ENCODE measurements around the gene ITPK1. TPM values are rescaled to one million over a fixed set of nuclear protein-coding genes. Genes with fewer than 3 reads are reported as not detected.

ITPK1 gene
- total RNA-seq, 2 experiments from 2014 or later = 17.8 to 34.7 TPM

DNA sequence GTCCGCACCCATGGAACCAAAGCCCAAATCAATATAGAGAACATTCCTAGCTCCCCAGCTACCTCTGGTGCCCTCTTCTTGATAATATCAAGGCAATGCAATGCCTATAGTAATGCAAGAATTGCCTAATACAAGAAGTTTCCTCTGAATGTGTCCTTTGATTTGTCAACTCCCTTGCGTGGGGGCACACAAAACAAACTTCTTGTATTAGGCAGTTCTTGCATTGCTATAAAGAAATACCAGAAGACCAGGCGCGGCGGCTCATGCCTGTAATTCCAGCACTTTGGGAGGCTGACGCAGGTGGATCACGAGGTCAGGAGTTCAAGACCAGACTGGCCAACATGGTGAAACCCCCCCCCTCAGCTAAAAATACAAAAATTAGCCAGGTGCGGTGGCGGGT is 10.4 kb upstream of the ITPK1 start:
- Histone ChIP-seq H3K79me2 (ENCODE audit: insufficient read depth, low read depth, low read length) (no peaks in the 10 kb centered on the region), H3K4me2 (ENCODE audit: low read length) (no peak overlapping the region), H3K9me2 (ENCODE audit: insufficient read depth, low read length) (no peaks in the 10 kb centered on the region), H2AFZ (ENCODE audit: low read length) (no peak overlapping the region), H3K4me3 (ENCODE audit: low read depth, low read length, poor library complexity, severe bottlenecking) (no peak overlapping the region), H3K36me3 (ENCODE audit: insufficient read depth, low read length) (no peaks in the 10 kb centered on the region), H3K9me3 (ENCODE audit: low read length) (no peaks in the 10 kb centered on the region), H4K20me1 (ENCODE audit: insufficient read depth, low read length) (no peaks in the 10 kb centered on the region), H3K27ac (ENCODE audit: low read depth, low read length, poor library complexity, severe bottlenecking) (no peak overlapping the region), H3K4me1 (ENCODE audit: insufficient read depth, low read length, poor library complexity, severe bottlenecking) (peaks cover 8% of the 10 kb centered on the region)
- intact Hi-C loops (cut with micrococcal nuclease; ENCODE audit: unreplicated experiment) = no loop called here
- no TSS peak for BruUV-seq (replicated peaks)
- CTCF ChIA-PET (ENCODE audit: unreplicated experiment) = no interaction called here
- DNase-seq (ENCODE audit: low spot score) = no peak
- POLR2A ChIA-PET = no interaction called here
- TF ChIP-seq, protein P1, sequence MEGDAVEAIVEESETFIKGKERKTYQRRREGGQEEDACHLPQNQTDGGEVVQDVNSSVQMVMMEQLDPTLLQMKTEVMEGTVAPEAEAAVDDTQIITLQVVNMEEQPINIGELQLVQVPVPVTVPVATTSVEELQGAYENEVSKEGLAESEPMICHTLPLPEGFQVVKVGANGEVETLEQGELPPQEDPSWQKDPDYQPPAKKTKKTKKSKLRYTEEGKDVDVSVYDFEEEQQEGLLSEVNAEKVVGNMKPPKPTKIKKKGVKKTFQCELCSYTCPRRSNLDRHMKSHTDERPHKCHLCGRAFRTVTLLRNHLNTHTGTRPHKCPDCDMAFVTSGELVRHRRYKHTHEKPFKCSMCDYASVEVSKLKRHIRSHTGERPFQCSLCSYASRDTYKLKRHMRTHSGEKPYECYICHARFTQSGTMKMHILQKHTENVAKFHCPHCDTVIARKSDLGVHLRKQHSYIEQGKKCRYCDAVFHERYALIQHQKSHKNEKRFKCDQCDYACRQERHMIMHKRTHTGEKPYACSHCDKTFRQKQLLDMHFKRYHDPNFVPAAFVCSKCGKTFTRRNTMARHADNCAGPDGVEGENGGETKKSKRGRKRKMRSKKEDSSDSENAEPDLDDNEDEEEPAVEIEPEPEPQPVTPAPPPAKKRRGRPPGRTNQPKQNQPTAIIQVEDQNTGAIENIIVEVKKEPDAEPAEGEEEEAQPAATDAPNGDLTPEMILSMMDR (conservative IDR thresholded peaks at IDR 0.05; ENCODE audit: low read length) = no peak
- TF ChIP-seq EZH2phosphoT487 (IDR thresholded peaks at IDR 0.05; ENCODE audit: borderline replicate concordance, low read depth, low read length) = no peak

DNA sequence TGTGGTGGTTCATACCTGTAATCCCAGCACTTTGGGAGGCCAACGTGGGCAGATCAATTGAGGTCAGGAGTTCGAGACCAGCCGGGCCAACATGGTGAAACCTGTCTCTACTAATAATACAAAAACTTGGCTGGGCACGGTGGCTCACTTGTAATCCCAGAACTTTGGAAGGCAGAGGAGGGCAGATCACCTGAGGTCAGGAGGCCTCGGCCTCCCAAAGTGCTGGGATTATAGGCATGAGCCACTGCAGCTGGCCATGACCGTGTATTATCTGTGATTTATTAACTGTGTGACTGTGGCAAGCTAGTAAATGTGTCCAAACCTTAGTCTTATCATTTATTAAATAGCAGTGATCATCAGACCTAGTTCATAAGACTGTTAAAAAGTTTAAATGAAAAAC is 7.1 kb upstream of the ITPK1 start:
- CTCF ChIA-PET (ENCODE audit: unreplicated experiment) = interaction anchor here (0.6 kb wide), 1 partner anchor 139 kb away, joined by 3 read pairs; no protein-coding TSS in a partner anchor
- intact Hi-C loops (cut with micrococcal nuclease; ENCODE audit: unreplicated experiment) = no loop called here

More for the DNA sequence above, 7.1 kb upstream of the ITPK1 start:
- no TSS peak for BruUV-seq (replicated peaks)
- Histone ChIP-seq H3K27ac (ENCODE audit: low read depth, low read length, poor library complexity, severe bottlenecking) (no peak overlapping the region), H3K4me1 (ENCODE audit: insufficient read depth, low read length, poor library complexity, severe bottlenecking) (no peaks in the 10 kb centered on the region), H3K4me3 (ENCODE audit: low read depth, low read length, poor library complexity, severe bottlenecking) (no peak overlapping the region), H4K20me1 (ENCODE audit: insufficient read depth, low read length) (no peaks in the 10 kb centered on the region), H3K9me3 (ENCODE audit: low read length) (no peaks in the 10 kb centered on the region), H2AFZ (ENCODE audit: low read length) (no peak overlapping the region), H3K4me2 (ENCODE audit: low read length) (no peak overlapping the region), H3K9me2 (ENCODE audit: insufficient read depth, low read length) (no peaks in the 10 kb centered on the region), H3K79me2 (ENCODE audit: insufficient read depth, low read depth, low read length) (no peaks in the 10 kb centered on the region), H3K36me3 (ENCODE audit: insufficient read depth, low read length) (no peaks in the 10 kb centered on the region)
- TF ChIP-seq, protein P1 (conservative IDR thresholded peaks at IDR 0.05; ENCODE audit: low read length) = no peak
- TF ChIP-seq EZH2phosphoT487 (IDR thresholded peaks at IDR 0.05; ENCODE audit: borderline replicate concordance, low read depth, low read length) = no peak
- DNase-seq (ENCODE audit: low spot score) = no peak
- POLR2A ChIA-PET = no interaction called here

Measured in OCI-LY7 (cell line).